Suprapubic skin (tissue), 4 donors: ENCODE measurements around the gene GPAM.

Experiments
- CTCF ChIP-seq, 2 donors: fragments of 200-600 bp in 1 of 2; fragments of 450-650 bp in 1 of 2; sonication (generic) in 1 of 2; IDR thresholded peaks; one replicate each; pipeline ENCODE4 v1.5.1; 2016 to 2019; ENCODE audit warnings: antibody characterized with exemption in 2 of 2, mild to moderate bottlenecking in 1 of 2, moderate library complexity in 1 of 2
- EP300 ChIP-seq: sonication (generic); formaldehyde crosslinking; IDR thresholded peaks from one replicate; pipeline ENCODE4 v1.6.1; 2017; ENCODE audit warnings: antibody characterized with exemption
- POLR2A ChIP-seq, 2 donors: fragments of 450-650 bp; IDR thresholded peaks; one replicate each; pipeline ENCODE4 v1.6.1; 2017; ENCODE audit warnings: antibody characterized with exemption in 2 of 2, mild to moderate bottlenecking in 2 of 2, moderate library complexity in 2 of 2
- POLR2AphosphoS5 ChIP-seq, 3 donors: sonication (generic); formaldehyde crosslinking; IDR thresholded peaks; one replicate each; pipeline ENCODE4 v1.6.1; 2017; ENCODE audit warnings: antibody characterized with exemption in 3 of 3

- no peak for TF ChIP-seq CTCF (IDR thresholded peaks at IDR 0.05)
- no peak for TF ChIP-seq POLR2AphosphoS5 (IDR thresholded peaks at IDR 0.05)
- TF ChIP-seq POLR2A (IDR thresholded peaks at IDR 0.05), result no peak
- TF ChIP-seq EP300, result no peak
Observed at GRCh38 chr10:112168733-112169132, 14.8 kb downstream of the GPAM start.
